ENCODE data around the gene SCAMP2.

The SCAMP2 gene

DNA sequence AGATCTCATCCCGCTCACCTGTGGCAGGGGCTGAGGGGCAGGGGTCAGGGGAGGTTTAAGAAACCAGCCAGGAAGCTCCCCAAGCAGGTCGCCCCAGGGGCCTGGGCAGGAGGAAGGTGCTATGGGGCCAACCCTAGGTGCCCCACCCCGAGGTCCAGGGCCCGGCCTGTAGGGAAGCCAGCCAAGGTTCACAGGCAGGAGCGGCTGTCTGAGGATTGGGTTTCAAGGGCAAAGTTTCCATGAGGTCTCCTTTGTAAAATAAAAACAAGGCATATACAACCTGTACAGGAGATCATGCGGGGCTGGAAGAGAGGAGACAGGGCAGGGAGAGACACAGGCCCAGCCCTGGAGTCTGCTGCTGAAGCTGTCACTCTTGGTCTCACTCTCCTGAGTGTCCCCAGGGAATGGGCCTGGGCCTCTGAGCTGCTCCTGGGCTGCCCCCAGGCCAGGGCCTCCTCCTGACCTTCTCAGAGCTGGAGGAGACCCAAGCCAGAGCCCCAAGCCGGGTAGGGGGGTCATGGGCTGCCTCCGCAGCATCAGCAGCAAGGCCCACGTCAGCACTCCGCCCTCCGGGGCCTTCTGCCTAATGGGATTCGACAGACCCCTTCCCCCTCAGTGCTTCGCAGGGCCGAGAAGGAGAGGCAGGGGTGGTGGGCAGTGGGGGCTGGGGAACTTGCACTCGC, 41.2 kb downstream of the SCAMP2 start:
- Histone ChIP-seq H3K9ac (ENCODE audit: low read depth, low read length) (no peak overlapping the region), H3K36me3 (ENCODE audit: insufficient read depth, low read length) (no peaks in the 10 kb centered on the region), H3K4me1 (ENCODE audit: insufficient read depth, low read length) (no peaks in the 10 kb centered on the region), H3K9me3 (ENCODE audit: control insufficient read depth, insufficient read depth, low read length) (no peaks in the 10 kb centered on the region)

DNA sequence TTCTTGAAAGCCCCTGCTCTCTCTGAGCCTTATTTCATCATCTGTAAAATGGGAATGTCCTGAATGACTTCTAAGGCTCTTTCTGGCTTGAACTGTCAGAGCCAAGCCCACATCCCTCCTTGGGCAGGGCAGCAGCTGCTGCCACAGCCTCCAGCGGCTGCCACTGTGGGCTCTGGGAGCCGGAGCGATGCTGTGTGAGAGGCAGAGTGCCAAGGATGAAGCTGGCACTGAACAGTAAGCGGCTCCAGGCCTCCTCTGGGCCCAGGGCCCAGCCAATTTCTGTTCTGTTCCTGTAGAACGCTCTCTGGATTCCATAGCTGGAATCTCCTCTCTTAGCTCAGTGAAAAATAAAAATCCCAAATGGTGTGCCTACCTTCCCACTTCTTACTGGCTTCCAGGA, 42.3 kb downstream of the SCAMP2 start:
- Histone ChIP-seq H3K36me3 (ENCODE audit: insufficient read depth, low read length) (no peaks in the 10 kb centered on the region), H3K9ac (ENCODE audit: low read depth, low read length) (no peak overlapping the region), H3K9me3 (ENCODE audit: control insufficient read depth, insufficient read depth, low read length) (no peaks in the 10 kb centered on the region), H3K4me1 (ENCODE audit: insufficient read depth, low read length) (no peaks in the 10 kb centered on the region)

DNA sequence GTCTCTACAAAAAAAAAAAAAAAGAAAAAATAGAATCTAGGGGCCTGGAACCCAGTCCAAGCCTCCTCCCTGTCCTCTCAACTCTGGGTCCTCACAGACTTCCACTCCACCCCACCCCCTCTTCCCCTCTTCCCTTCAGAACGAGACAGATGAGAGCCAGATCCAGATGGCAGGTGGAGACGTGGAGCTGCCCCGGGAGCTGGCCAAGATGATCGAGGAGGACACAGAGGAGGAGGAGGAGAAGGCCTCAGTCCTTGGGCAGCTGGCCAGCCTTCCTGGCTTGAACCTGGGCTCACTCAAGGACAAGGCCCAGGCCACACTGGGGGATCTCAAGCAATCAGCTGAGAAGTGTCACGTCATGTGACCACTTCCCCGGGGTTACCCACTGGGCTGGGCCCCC, 43.2 kb downstream of the SCAMP2 start:
- no peaks in the 10 kb centered on the region for H3K4me1 ChIP-seq (ENCODE audit: insufficient read depth, low read length)
- H3K9me3 ChIP-seq (ENCODE audit: control insufficient read depth, insufficient read depth, low read length) = no peaks in the 10 kb centered on the region
- H3K36me3 ChIP-seq (ENCODE audit: insufficient read depth, low read length) = no peaks in the 10 kb centered on the region
- H3K9ac ChIP-seq (ENCODE audit: low read depth, low read length) = no peak overlapping the region

DNA sequence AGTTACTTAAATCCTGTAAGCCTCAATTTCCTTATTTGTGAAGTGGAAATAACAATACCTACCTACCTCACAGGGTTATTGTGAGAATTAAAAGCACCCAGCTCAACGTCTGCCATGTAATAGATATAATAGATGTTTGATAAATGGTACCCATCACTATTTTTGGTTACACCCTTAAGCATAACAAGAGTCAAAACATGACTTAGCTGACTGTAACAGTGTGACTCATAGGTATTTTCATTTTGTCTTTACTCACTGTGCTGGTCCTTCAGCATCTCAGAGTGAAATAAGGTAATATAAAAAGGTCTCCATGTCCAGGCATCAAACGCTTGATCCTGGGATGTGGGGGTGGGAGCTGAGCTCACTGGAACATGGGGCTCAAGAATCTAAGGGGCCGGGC, 43.7 kb downstream of the SCAMP2 start:
- Histone ChIP-seq H3K9ac (ENCODE audit: low read depth, low read length) (no peak overlapping the region), H3K36me3 (ENCODE audit: insufficient read depth, low read length) (no peaks in the 10 kb centered on the region), H3K4me1 (ENCODE audit: insufficient read depth, low read length) (no peaks in the 10 kb centered on the region), H3K9me3 (ENCODE audit: control insufficient read depth, insufficient read depth, low read length) (no peaks in the 10 kb centered on the region)

DNA sequence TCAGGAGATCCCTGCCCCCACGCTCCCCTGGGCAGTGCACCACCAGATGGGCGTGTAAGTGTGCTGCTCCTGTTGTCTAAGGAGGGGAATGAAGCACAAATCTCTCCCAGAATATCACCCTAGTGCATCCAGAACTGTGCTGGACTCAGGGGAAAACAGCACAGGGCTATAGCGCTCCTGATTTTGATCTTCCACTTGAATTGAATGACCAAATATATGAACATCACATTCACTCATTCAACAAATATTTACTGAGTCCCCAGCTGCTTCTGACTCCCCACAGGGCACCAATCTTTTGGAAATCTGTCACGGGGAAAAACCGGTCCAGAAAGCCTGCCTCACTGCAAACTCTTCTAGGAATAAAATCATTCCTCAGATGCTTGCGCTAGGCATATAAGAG, 44.3 kb downstream of the SCAMP2 start:
- Histone ChIP-seq H3K4me1 (ENCODE audit: insufficient read depth, low read length) (no peaks in the 10 kb centered on the region), H3K36me3 (ENCODE audit: insufficient read depth, low read length) (no peaks in the 10 kb centered on the region), H3K9ac (ENCODE audit: low read depth, low read length) (no peak overlapping the region), H3K9me3 (ENCODE audit: control insufficient read depth, insufficient read depth, low read length) (no peaks in the 10 kb centered on the region)

DNA sequence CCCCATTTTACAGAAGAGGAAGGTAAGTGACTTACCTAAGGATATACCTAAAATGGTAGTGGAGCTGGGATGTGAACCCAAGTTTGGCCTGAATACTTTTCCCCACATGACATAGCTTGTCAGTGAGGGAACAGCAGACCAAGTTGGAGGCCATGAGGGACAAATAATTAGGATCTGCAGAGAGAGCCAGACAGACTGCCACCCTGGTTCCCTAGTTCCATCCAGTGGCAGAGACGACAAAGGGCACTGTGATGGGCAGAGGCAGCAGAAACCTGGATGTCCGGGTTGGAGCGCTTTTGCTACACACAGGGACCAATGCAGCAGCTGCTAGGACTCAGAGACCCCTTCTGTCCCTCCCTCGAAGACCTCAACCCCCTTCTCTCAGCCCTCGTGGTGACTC, 45.6 kb downstream of the SCAMP2 start:
- H3K36me3 ChIP-seq (ENCODE audit: insufficient read depth, low read length) = no peaks in the 10 kb centered on the region
- H3K4me1 ChIP-seq (ENCODE audit: insufficient read depth, low read length) = no peaks in the 10 kb centered on the region
- H3K9me3 ChIP-seq (ENCODE audit: control insufficient read depth, insufficient read depth, low read length) = no peaks in the 10 kb centered on the region
- no peak overlapping the region for H3K9ac ChIP-seq (ENCODE audit: low read depth, low read length)

DNA sequence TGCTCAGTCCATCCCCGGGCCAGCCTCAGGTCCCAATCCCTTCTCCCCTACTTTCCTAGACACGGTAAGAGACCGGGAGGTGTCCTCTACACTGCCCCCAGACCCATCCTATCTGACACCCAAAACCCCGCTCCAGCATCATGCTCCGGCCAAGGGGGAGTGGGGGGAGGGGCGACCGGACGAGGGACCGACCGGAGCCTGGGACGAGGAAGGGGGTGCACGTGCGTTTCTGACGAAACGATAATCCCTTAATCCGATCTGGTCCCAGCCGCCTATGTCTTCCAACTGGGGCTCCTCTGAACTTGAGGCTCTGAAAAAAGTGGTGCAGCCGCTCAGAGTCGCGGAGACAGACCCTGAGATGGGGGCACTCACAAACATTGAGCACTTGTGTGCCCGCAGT, 46.2 kb downstream of the SCAMP2 start:
- Histone ChIP-seq H3K9me3 (ENCODE audit: control insufficient read depth, insufficient read depth, low read length) (no peaks in the 10 kb centered on the region), H3K9ac (ENCODE audit: low read depth, low read length) (no peak overlapping the region; the same call in 1 of the 2 replicates), H3K4me1 (ENCODE audit: insufficient read depth, low read length) (peaks cover under 1% of the 10 kb centered on the region; the same call in 1 of the 2 replicates), H3K36me3 (ENCODE audit: insufficient read depth, low read length) (no peaks in the 10 kb centered on the region)

DNA sequence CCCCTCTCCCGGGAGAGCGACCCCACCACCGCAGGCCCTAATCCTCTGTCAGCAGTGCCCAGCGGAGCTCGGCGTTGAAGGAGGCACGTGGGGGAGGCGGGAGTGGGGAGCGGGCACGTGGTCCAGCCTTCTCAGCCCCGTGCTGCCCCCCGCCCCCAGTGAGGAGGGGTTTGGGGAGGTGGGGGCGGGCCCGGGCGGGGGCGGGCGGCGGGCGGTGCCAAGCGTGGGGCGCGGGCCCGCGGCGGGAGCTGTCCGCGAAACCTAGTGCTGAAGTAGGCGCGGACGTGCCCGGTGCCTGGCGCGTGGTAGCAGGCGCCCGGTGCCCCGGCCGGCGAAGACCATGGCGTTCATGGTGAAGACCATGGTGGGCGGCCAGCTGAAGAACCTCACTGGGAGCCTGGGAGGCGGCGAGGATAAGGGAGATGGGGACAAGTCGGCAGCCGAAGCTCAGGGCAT, 46.8 kb downstream of the SCAMP2 start, which contains the start of gene CPLX3:
Gene CPLX3, plus strand, starts transcription at position 264 of the 456 bp plus-strand sequence. Its CDS starts 77 bp downstream, at position 341.
- H3K9ac ChIP-seq (ENCODE audit: low read depth, low read length) = no peak within 1 kb of the TSS; the same call in 1 of the 2 replicates
- peaks cover 6% of the 10 kb centered on the region; the same call in 1 of the 2 replicates for H3K4me1 ChIP-seq (ENCODE audit: insufficient read depth, low read length)
- H3K9me3 ChIP-seq (ENCODE audit: control insufficient read depth, insufficient read depth, low read length) = no peaks in the 10 kb centered on the region

DNA sequence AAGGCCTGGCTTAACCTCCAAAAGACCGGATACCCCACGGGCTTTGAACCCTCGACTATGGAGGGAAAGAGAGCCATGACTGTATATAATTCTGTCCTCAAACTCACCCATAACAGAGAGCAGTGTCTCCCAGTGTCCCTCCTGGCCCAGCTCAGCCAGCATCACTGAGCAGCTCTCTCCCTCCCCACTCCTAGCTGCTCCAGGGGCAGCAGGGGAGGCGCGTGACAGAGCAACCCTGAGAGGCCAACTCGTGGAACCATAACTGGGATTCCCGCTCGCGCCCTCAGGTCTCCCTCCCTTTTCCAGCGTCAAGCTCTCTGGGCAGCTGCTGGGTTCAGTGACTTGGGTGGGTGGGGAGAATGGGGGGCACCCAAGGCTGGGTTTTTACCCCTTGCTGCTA, 47.3 kb downstream of the SCAMP2 start:
- no peaks in the 10 kb centered on the region for H3K36me3 ChIP-seq (ENCODE audit: insufficient read depth, low read length)
- peaks cover 10% of the 10 kb centered on the region; the same call in 1 of the 2 replicates for H3K4me1 ChIP-seq (ENCODE audit: insufficient read depth, low read length)
- H3K9ac ChIP-seq (ENCODE audit: low read depth, low read length) = no peak overlapping the region
- no peaks in the 10 kb centered on the region for H3K9me3 ChIP-seq (ENCODE audit: control insufficient read depth, insufficient read depth, low read length)

More for the DNA sequence above, 46.8 kb downstream of the SCAMP2 start, which contains the start of gene CPLX3:
- H3K36me3 ChIP-seq (ENCODE audit: insufficient read depth, low read length) = no peaks in the 10 kb centered on the region

DNA sequence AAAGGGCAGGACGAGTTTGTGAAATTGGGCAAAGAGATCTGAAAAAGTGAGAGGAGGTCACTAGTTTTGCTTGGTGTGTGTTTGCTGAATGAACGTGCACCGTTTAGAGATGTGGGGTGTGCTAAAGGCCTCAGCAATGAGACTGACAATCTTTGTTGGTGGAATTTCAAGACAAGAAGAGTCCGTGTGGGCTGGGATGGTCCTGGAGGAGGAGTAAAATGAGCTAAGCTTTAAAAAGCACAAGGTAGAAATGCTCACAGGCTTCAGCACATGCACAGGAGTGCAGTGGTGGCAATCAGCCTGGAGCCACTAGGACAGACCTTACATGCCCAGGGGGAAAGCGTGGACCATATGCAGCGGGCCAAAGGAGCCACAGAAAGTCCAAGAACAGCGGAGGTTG, 48.2 kb downstream of the SCAMP2 start:
- Histone ChIP-seq H3K9me3 (ENCODE audit: control insufficient read depth, insufficient read depth, low read length) (no peaks in the 10 kb centered on the region), H3K9ac (ENCODE audit: low read depth, low read length) (no peak overlapping the region), H3K4me1 (ENCODE audit: insufficient read depth, low read length) (peaks cover 13% of the 10 kb centered on the region; the same call in 1 of the 2 replicates), H3K36me3 (ENCODE audit: insufficient read depth, low read length) (no peaks in the 10 kb centered on the region)

DNA sequence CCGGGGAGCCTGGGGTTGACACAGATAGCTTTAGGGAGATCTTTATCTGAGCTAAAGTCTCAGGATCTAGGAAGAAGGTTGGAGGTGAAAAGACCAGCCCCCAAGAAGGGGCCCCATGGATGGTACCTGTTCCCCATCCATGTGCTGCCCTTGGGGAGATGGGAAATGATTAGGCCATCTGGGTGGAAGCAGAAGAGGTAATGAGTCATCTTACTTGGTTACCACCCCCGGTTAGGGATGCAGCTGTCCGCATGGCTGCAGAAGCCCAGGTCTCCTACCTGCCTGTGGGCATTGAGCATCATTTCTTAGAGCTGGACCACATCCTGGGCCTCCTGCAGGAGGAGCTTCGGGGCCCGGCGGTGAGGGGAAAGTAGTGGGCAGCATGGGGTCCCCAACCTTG, 49.8 kb downstream of the SCAMP2 start:
- Histone ChIP-seq H3K4me1 (ENCODE audit: insufficient read depth, low read length) (peaks cover 21% of the 10 kb centered on the region; the same call in 1 of the 2 replicates), H3K36me3 (ENCODE audit: insufficient read depth, low read length) (no peaks in the 10 kb centered on the region), H3K9ac (ENCODE audit: low read depth, low read length) (no peak overlapping the region), H3K9me3 (ENCODE audit: control insufficient read depth, insufficient read depth, low read length) (no peaks in the 10 kb centered on the region)

DNA sequence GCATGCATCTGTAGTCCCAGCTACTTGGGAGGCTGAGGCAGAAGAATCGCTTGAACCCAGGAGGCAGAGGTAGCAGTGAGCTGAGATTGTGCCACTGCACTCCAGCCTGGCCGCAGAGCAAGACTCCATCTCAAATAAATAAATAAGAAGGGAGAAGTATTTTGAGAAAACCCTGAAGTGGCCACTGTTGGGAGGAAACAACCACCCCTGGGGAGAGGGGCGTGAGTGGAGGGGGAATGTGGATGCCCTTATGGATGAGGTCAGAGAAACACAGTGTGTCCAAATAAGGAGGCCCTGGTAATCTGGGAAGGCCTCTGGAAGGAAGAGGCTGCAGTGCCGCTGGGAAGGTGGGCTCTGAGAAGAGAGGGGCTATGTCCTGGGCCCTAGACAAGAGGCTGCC, 50.9 kb downstream of the SCAMP2 start:
- no peaks in the 10 kb centered on the region for H3K9me3 ChIP-seq (ENCODE audit: control insufficient read depth, insufficient read depth, low read length)
- no peak overlapping the region for H3K9ac ChIP-seq (ENCODE audit: low read depth, low read length)
- H3K36me3 ChIP-seq (ENCODE audit: insufficient read depth, low read length) = no peaks in the 10 kb centered on the region
- H3K4me1 ChIP-seq (ENCODE audit: insufficient read depth, low read length) = peaks cover 25% of the 10 kb centered on the region; the same call in 1 of the 2 replicates

DNA sequence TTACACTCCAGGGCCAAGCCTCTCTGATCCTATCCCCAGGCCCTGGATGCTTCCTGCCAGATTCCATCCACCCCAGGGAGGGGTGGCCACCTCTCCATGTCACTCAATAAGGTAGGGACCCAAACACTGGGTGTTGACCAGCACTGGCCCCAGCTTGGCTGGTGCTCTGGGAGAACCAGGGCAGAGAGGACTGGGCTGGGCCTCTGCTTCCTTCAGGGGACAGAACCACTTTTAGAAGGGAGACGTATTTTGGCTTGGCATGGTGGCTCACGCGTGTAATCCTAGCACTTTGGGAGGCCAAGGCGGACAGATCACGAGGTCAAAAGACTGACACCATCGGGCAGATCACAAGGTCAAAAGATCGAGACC, 51.4 kb downstream of the SCAMP2 start:
- Histone ChIP-seq H3K9ac (ENCODE audit: low read depth, low read length) (no peak overlapping the region), H3K9me3 (ENCODE audit: control insufficient read depth, insufficient read depth, low read length) (no peaks in the 10 kb centered on the region), H3K36me3 (ENCODE audit: insufficient read depth, low read length) (no peaks in the 10 kb centered on the region), H3K4me1 (ENCODE audit: insufficient read depth, low read length) (peaks cover 29% of the 10 kb centered on the region; the same call in 1 of the 2 replicates)

DNA sequence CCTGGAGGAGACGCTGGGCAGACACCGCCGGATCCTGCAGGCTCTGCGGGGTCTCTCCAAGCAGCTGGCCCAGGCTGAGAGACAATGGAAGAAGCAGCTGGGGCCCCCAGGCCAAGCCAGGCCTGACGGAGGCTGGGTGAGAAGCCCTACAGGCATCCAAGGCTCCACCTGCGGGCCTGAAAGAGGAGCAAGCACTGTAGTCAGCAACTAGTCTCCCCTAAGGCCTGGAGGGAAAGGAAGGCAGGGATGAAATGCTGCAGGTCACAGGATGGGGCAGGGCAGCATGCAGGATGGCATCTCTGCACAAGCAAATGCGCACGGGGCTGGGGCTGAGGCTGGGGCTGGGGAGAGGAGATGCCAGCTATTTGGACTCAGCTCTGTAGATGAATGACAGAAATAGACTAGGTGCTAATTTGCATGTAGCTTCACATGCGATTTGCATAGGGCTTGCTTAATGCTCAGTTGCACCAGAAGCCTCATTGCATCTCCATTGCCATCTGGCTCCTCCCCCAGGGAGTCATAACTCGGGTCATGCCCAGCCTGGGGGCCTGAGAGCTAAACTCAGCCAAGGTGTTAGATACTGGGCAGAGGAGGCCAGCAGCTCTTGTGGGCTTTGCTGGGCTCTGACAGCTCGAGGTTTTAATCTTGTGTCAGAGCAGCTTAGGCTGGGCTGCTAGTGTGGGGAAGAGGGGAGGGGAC, 51.9 kb downstream of the SCAMP2 start:
- peaks cover 30% of the 10 kb centered on the region; the same call in 1 of the 2 replicates for H3K4me1 ChIP-seq (ENCODE audit: insufficient read depth, low read length)
- H3K9me3 ChIP-seq (ENCODE audit: control insufficient read depth, insufficient read depth, low read length) = no peaks in the 10 kb centered on the region
- no peaks in the 10 kb centered on the region for H3K36me3 ChIP-seq (ENCODE audit: insufficient read depth, low read length)
- no peak overlapping the region for H3K9ac ChIP-seq (ENCODE audit: low read depth, low read length)

DNA sequence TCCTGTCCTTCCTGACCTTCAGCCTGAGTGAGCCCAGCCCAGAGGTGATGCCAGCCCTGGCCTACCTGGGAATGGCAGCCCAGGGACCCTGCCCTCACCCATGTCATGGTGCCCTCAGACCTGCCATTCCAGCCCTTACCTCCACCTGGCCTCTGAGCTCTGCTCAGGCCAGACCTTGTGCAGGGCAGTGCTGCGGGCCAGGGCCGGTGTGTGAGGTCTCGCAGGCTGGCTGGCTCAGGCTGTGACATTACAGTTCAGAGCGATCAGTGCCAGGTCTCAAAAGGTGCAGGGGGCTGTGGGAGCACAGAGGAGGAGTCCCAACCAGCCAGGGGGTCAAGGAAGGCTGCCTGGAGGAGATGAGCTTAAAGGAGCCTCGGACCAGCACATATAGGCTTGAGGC, 53.1 kb downstream of the SCAMP2 start:
- Histone ChIP-seq H3K9ac (ENCODE audit: low read depth, low read length) (no peak overlapping the region), H3K9me3 (ENCODE audit: control insufficient read depth, insufficient read depth, low read length) (no peaks in the 10 kb centered on the region), H3K4me1 (ENCODE audit: insufficient read depth, low read length) (peaks cover 30% of the 10 kb centered on the region; the same call in 1 of the 2 replicates), H3K36me3 (ENCODE audit: insufficient read depth, low read length) (no peaks in the 10 kb centered on the region)

All from ES-I3 (cell line).